ENCODE results near the gene CALML6. TPM values are rescaled to one million over a fixed set of nuclear protein-coding genes. Genes with fewer than 3 reads are reported as not detected.

Gene CALML6
- total RNA-seq, 3 donors from 2014 or later = 0.33 to 1.2 TPM; not detected in 1

GRCh38 chr1:1914101-1914970 lies 724 bp upstream of the CALML6 start:
- Histone ChIP-seq H3K4me3 (no peak overlapping the region), H3K27me3 (no peaks in the 10 kb centered on the region), H3K4me1 (peaks cover 6% of the 10 kb centered on the region in 2 donors), H3K9me3 (no peaks in the 10 kb centered on the region), H3K36me3 (no peaks in the 10 kb centered on the region), H3K27ac (no peak overlapping the region)
- TF ChIP-seq POLR2A (IDR thresholded peaks at IDR 0.05) = no peak
- TF ChIP-seq CTCF (IDR thresholded peaks at IDR 0.05) = no peak
- DNase-seq (ENCODE audit: low spot score in 2 of 2) = no peak
- intact Hi-C loops (cut with DNase I; ENCODE audit: low total_unique reads) = no loop called here

DNA sequence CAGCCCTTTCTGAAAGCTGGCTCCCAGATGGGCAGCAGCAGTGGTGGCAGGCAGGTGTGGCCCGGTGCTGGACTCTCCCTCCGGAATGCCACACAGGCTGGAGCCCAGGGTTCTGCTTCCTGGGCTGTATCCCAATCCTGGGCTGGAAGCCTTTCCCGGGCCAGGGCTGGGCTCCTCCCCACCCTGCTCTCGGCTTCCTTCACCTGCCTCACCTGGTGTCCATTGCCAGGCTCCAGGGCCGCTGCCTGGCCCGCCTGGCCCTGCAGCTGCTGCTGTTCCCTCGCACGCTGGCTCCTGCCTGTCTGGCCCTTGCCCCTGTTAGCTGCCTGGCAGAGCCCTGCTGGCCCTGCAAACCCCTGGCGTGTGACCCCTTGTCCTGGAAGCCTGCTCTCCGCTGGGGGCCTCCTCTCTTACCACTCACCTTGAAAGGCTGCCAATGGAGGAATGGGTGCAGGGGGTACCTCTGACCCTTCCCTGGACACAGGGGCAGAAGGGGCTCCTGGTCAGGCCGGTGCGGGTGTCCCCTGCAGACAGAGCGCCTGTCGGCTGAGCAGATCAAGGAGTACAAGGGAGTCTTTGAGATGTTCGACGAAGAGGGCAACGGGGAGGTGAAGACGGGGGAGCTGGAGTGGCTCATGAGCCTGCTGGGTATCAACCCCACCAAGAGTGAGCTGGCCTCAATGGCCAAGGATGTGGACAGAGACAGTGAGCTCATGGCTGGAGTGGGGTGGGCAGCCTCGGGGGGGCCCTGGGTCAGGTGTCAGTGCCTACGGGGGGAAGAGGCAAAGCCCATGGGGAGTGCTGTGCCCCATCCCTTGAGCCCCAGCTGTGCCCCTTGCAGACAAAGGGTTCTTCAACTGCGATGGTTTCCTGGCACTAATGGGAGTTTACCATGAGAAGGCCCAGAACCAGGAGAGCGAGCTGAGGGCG lies 1.1 kb downstream of the CALML6 start:
- TF ChIP-seq CTCF (IDR thresholded peaks at IDR 0.05) (no peak), POLR2AphosphoS5 (IDR thresholded peaks at IDR 0.05) (no peak), POLR2A (IDR thresholded peaks at IDR 0.05) (no peak)
- Histone ChIP-seq H3K4me3 (no peak overlapping the region), H3K27ac (no peak overlapping the region), H3K36me3 (no peaks in the 10 kb centered on the region), H3K9me3 (no peaks in the 10 kb centered on the region), H3K27me3 (no peaks in the 10 kb centered on the region), H3K4me1 (peaks cover 6% of the 10 kb centered on the region in 2 donors)
- intact Hi-C loops (cut with DNase I; ENCODE audit: low total_unique reads) = no loop called here
- no peak for DNase-seq (ENCODE audit: low spot score in 2 of 2)

GRCh38 chr1:1916851-1917251 lies 1.8 kb downstream of the CALML6 start:
- intact Hi-C loops (cut with DNase I; ENCODE audit: low total_unique reads) = no loop called here
- Histone ChIP-seq H3K9me3 (no peaks in the 10 kb centered on the region), H3K36me3 (no peaks in the 10 kb centered on the region), H3K27ac (no peak overlapping the region), H3K4me1 (peaks cover 6% of the 10 kb centered on the region in 2 donors), H3K27me3 (no peaks in the 10 kb centered on the region), H3K4me3 (no peak overlapping the region)
- no peak for DNase-seq (ENCODE audit: low spot score in 2 of 2)
- TF ChIP-seq CTCF (IDR thresholded peaks at IDR 0.05) (no peak), POLR2AphosphoS5 (IDR thresholded peaks at IDR 0.05) (no peak), POLR2A (IDR thresholded peaks at IDR 0.05) (no peak)

- H3K9me3 ChIP-seq = no peaks in the 10 kb centered on the region
- no peak for DNase-seq (ENCODE audit: low spot score in 2 of 2)
- H3K36me3 ChIP-seq = no peaks in the 10 kb centered on the region
- peaks cover 6% of the 10 kb centered on the region in 2 donors for H3K4me1 ChIP-seq
- TF ChIP-seq POLR2AphosphoS5 (IDR thresholded peaks at IDR 0.05) (no peak), CTCF (IDR thresholded peaks at IDR 0.05) (no peak), POLR2A (IDR thresholded peaks at IDR 0.05) (no peak)
- H3K4me3 ChIP-seq = no peak overlapping the region
- H3K27me3 ChIP-seq = no peaks in the 10 kb centered on the region
- H3K27ac ChIP-seq = no peak overlapping the region
- intact Hi-C loops (cut with DNase I; ENCODE audit: low total_unique reads) = no loop called here
Observed at GRCh38 chr1:1917304-1917976, 2.4 kb downstream of the CALML6 start.

Measured in breast epithelium (tissue), 4 donors.